Measurements from ENCODE around the gene AGPAT3. TPM values are rescaled to one million over a fixed set of nuclear protein-coding genes. Genes with fewer than 3 reads are reported as not detected.
A peak's percentile ranks its signal among the peaks of the same experiment; 100 is the strongest.
"Not testable (repeated sequence)": the region's sequence is repeated elsewhere in the genome, so short reads cannot be mapped to it uniquely, and the experiment has no call there.

Gene AGPAT3
- 43.3 TPM for total RNA-seq

- DNase-seq = peak; percentile 22
Observed at GRCh38 chr21:43864962-43865539, at the start of gene AGPAT3. TSS of gene AGPAT3 (plus strand) at chr21:43865223. CDS start at chr21:43959682, 94,459 bp downstream.

GRCh38 chr21:43815991-43816390 lies 49.0 kb upstream of the AGPAT3 start:
- no peak for DNase-seq

GRCh38 chr21:43816611-43817071 lies 48.4 kb upstream of the AGPAT3 start:
- no peak for DNase-seq

- DNase-seq = no peak
Observed at GRCh38 chr21:43817157-43818086, 47.6 kb upstream of the AGPAT3 start.

GRCh38 chr21:43818685-43819084 lies 46.3 kb upstream of the AGPAT3 start:
- DNase-seq = no peak

GRCh38 chr21:43819511-43820405 lies 45.3 kb upstream of the AGPAT3 start:
- no peak for DNase-seq

- no peak for DNase-seq
Observed at GRCh38 chr21:43820466-43820865, 44.6 kb upstream of the AGPAT3 start.

GRCh38 chr21:43822166-43822565 lies 42.9 kb upstream of the AGPAT3 start:
- not testable (repeated sequence) for DNase-seq

GRCh38 chr21:43822741-43823140 lies 42.3 kb upstream of the AGPAT3 start:
- not testable (repeated sequence) for DNase-seq

- DNase-seq = no peak
Observed at GRCh38 chr21:43824333-43825241, 40.4 kb upstream of the AGPAT3 start.

- DNase-seq = no peak
Observed at GRCh38 chr21:43825242-43825935, 39.6 kb upstream of the AGPAT3 start.

- peak; percentile 65 for DNase-seq
Observed at GRCh38 chr21:43825936-43826622, 38.9 kb upstream of the AGPAT3 start.

- no peak for DNase-seq
Observed at GRCh38 chr21:43826623-43826974, 38.4 kb upstream of the AGPAT3 start.

GRCh38 chr21:43827015-43827611 lies 37.9 kb upstream of the AGPAT3 start:
- DNase-seq = peak; percentile 43

- no peak for DNase-seq
Observed at GRCh38 chr21:43829161-43829560, 35.9 kb upstream of the AGPAT3 start.

- no peak for DNase-seq
Observed at GRCh38 chr21:43829575-43830119, 35.4 kb upstream of the AGPAT3 start.

- DNase-seq = no peak
Observed at GRCh38 chr21:43832158-43832550, 32.9 kb upstream of the AGPAT3 start.

- no peak for DNase-seq
Observed at GRCh38 chr21:43832648-43833047, 32.4 kb upstream of the AGPAT3 start.

- DNase-seq = no peak
Observed at GRCh38 chr21:43834146-43834905, 30.7 kb upstream of the AGPAT3 start.

Measured in tongue (tissue), 2 donors.